ENCODE data around the gene CTCFL.

CTCFL gene

DNA sequence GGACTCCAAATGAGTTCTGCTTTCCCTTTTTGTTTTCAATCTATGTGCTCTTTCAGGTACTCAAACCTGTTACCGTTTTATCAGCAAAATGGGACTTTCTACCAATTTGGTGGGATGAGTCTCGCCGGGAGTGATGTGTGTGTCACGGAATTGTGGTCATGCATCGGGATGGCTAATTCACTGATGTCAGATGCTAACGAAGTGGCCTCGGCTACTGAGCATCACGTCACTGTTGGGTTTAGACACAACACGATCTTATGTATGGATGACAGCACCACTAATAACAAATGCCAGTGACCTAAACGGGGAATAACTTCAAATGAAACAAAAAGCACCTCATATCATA lies 34.3 kb upstream of the CTCFL start:
- Histone ChIP-seq H3K9ac (ENCODE audit: low read length) (no peak overlapping the region), H3K9me3 (ENCODE audit: control insufficient read depth, insufficient read depth, low read depth, low read length) (no peaks in the 10 kb centered on the region), H3K27ac (ENCODE audit: low read depth, low read length) (no peak overlapping the region), H3K4me3 (ENCODE audit: low read depth, low read length) (no peak overlapping the region), H3K4me1 (ENCODE audit: control insufficient read depth, insufficient read depth, low read length) (0 out of 2 replicates have a peak, but pooled peaks cover 5% of the 10 kb centered on the region), H3K27me3 (ENCODE audit: control insufficient read depth, insufficient read depth, low read length) (no peaks in the 10 kb centered on the region; the same call in 1 of the 2 replicates), H3K36me3 (ENCODE audit: control insufficient read depth, insufficient read depth, low read length) (no peaks in the 10 kb centered on the region)

DNA sequence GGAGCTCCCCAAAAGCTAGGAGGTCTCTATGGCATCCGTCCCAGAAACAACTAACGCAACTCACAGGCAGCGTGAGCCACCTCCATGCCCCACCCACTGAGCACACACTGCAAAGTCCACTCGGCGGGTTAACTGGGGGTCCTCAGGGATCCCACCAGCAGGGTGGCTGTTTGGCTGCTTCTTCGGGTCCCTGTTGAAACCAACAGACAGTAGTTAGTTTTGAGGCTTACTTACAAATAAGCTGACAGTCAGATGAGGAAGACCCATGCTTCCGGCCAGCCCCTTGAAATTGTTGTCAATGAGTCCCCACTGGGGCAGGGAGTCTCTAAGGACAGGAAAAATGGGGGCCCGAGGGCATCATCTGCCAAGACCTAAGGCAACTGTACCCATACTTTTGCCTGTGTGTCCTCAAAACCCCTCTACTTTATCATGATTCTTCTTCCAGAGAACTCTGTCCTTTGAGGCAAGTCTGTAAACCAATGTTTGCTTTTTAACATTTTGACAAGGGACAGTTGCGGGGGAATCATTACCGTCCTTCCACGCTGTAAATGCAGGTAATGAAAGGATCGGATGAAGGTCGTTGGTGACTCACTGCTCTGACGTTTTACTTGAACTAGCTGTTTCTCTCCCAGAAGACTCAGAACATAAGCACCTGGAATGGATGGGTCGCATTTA lies 33.8 kb upstream of the CTCFL start:
- Histone ChIP-seq H3K27me3 (ENCODE audit: control insufficient read depth, insufficient read depth, low read length) (no peaks in the 10 kb centered on the region; the same call in 1 of the 2 replicates), H3K9me3 (ENCODE audit: control insufficient read depth, insufficient read depth, low read depth, low read length) (no peaks in the 10 kb centered on the region), H3K27ac (ENCODE audit: low read depth, low read length) (no peak overlapping the region), H3K36me3 (ENCODE audit: control insufficient read depth, insufficient read depth, low read length) (no peaks in the 10 kb centered on the region), H3K4me1 (ENCODE audit: control insufficient read depth, insufficient read depth, low read length) (0 out of 2 replicates have a peak, but pooled peaks cover 10% of the 10 kb centered on the region), H3K4me3 (ENCODE audit: low read depth, low read length) (no peak overlapping the region), H3K9ac (ENCODE audit: low read length) (no peak overlapping the region)

DNA sequence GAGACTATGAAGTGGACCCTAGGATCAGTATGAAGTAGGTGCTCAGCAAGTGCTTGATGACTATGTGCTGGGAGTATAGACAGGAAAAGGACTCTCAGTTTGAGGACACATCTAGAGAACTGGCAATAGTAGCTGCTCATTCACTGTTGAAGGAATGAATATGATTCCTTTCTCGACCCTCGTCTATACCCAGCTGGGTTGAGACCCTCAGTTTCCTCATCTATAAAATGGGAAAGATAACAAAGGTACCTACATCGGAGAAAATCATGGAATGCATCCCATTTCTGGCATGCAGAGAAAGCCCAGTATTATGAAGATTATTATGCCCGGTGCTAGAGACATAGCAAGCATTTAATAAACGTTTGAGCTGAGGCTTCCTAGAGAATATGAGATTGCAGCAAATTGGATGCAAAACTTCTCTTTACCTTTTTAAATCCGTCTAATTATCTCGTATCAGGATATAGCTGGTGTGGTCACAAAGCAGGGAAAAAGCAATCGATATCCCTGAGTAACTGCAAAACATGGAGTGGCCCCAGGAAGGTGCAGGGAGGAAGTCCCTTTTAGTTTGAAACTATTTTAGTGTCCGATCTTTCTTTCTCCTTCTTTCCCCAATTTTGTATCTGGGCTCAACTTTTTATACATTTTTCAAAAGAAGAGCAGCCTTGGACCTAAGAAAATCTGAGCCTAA lies 33.1 kb upstream of the CTCFL start:
- H3K36me3 ChIP-seq (ENCODE audit: control insufficient read depth, insufficient read depth, low read length) = no peaks in the 10 kb centered on the region
- 0 out of 2 replicates have a peak, but pooled peaks cover 12% of the 10 kb centered on the region for H3K4me1 ChIP-seq (ENCODE audit: control insufficient read depth, insufficient read depth, low read length)
- H3K27ac ChIP-seq (ENCODE audit: low read depth, low read length) = no peak overlapping the region
- no peaks in the 10 kb centered on the region for H3K9me3 ChIP-seq (ENCODE audit: control insufficient read depth, insufficient read depth, low read depth, low read length)
- H3K4me3 ChIP-seq (ENCODE audit: low read depth, low read length) = no peak overlapping the region
- H3K27me3 ChIP-seq (ENCODE audit: control insufficient read depth, insufficient read depth, low read length) = no peaks in the 10 kb centered on the region; the same call in 1 of the 2 replicates
- no peak overlapping the region for H3K9ac ChIP-seq (ENCODE audit: low read length)

DNA sequence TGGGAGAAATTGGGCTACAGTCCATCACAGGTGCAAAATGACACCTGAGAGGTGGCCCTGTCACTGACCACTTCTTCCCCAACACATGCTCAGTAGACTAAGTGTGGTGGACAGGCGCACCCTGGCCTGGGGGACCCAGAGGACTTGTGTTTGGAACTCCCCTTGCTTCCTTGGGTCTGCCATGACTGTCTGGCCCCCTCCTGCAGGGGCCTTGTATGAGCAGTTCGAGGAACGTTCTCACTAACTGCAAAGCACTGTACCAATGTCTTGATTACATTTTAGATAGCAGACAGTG lies 32.0 kb upstream of the CTCFL start:
- H3K36me3 ChIP-seq (ENCODE audit: control insufficient read depth, insufficient read depth, low read length) = no peaks in the 10 kb centered on the region
- H3K27me3 ChIP-seq (ENCODE audit: control insufficient read depth, insufficient read depth, low read length) = no peaks in the 10 kb centered on the region; the same call in 1 of the 2 replicates
- no peak overlapping the region for H3K27ac ChIP-seq (ENCODE audit: low read depth, low read length)
- H3K9ac ChIP-seq (ENCODE audit: low read length) = no peak overlapping the region
- 0 out of 2 replicates have a peak, but pooled peaks cover 12% of the 10 kb centered on the region for H3K4me1 ChIP-seq (ENCODE audit: control insufficient read depth, insufficient read depth, low read length)
- H3K4me3 ChIP-seq (ENCODE audit: low read depth, low read length) = no peak overlapping the region
- H3K9me3 ChIP-seq (ENCODE audit: control insufficient read depth, insufficient read depth, low read depth, low read length) = no peaks in the 10 kb centered on the region

DNA sequence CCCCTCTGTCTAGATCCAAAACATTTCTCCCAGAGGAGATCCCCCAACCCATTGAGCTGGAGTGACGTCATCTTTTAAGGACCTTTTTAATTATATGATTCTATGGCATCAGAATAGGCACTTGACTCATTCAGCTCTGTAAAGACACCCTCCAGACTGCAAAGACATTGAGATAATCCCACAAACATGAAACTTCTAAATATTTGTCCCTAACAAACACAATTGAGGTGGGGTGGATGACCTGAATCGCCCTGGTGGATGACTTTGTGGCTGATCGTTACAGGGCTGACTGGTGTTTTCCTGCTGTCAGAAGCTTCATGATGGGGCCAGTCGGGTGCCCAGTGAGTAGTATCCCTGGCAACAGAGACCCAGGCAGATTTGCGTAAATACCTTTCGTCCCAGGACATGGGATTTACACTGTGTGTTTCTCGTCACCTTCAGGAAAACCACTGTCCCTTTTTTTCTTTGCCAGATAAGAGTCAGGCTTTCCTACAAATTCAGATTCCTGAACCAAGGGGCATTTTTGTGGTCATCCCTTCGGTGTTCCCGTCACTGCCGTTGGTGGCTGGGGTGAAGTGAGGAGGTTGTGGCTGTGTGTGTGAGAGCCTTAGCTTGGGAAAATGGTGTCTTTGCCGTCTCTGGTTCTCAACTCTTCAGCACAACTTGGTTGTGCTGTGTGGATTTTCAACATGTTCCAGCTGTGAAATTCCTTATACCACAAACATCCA lies 30.7 kb upstream of the CTCFL start:
- Histone ChIP-seq H3K9ac (ENCODE audit: low read length) (no peak overlapping the region), H3K4me1 (ENCODE audit: control insufficient read depth, insufficient read depth, low read length) (0 out of 2 replicates have a peak, but pooled peaks cover 12% of the 10 kb centered on the region), H3K27ac (ENCODE audit: low read depth, low read length) (no peak overlapping the region), H3K4me3 (ENCODE audit: low read depth, low read length) (no peak overlapping the region), H3K36me3 (ENCODE audit: control insufficient read depth, insufficient read depth, low read length) (no peaks in the 10 kb centered on the region), H3K9me3 (ENCODE audit: control insufficient read depth, insufficient read depth, low read depth, low read length) (no peaks in the 10 kb centered on the region), H3K27me3 (ENCODE audit: control insufficient read depth, insufficient read depth, low read length) (no peaks in the 10 kb centered on the region; the same call in 1 of the 2 replicates)

DNA sequence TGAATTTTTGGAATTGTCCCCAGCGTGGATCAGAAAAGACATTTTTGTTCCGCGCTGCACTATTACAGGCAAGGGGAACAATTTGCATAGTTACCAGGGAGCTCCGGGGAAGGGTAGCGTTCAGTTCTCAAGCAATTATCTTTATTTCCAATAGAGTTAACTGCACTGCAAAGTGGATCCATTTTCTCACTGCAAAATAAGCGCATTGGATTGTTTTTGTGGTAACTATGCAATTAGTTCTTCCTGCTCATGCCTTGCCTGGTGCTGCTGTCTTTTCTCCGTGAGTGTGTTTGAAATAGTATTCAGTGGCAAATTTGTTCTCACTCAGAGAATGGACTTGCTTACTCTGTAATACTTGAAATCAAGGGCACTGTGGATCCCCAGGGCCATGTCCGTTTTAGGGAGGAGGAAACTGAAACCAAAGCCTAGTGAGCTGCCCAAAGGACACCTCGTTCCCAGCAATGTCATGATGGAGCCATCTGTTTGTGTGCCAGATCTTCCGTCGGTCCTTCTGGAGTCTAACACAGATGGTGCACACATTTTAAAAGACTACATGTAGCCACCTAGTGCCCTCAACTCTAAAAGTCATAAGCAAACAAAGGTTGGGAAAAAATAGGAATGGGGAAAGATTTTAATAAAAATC lies 28.6 kb upstream of the CTCFL start:
- H3K4me1 ChIP-seq (ENCODE audit: control insufficient read depth, insufficient read depth, low read length) = 0 out of 2 replicates have a peak, but pooled peaks cover 8% of the 10 kb centered on the region
- no peaks in the 10 kb centered on the region for H3K36me3 ChIP-seq (ENCODE audit: control insufficient read depth, insufficient read depth, low read length)
- no peak overlapping the region for H3K4me3 ChIP-seq (ENCODE audit: low read depth, low read length)
- no peak overlapping the region for H3K27ac ChIP-seq (ENCODE audit: low read depth, low read length)
- H3K27me3 ChIP-seq (ENCODE audit: control insufficient read depth, insufficient read depth, low read length) = no peaks in the 10 kb centered on the region; the same call in 1 of the 2 replicates
- no peaks in the 10 kb centered on the region for H3K9me3 ChIP-seq (ENCODE audit: control insufficient read depth, insufficient read depth, low read depth, low read length)
- H3K9ac ChIP-seq (ENCODE audit: low read length) = no peak overlapping the region

DNA sequence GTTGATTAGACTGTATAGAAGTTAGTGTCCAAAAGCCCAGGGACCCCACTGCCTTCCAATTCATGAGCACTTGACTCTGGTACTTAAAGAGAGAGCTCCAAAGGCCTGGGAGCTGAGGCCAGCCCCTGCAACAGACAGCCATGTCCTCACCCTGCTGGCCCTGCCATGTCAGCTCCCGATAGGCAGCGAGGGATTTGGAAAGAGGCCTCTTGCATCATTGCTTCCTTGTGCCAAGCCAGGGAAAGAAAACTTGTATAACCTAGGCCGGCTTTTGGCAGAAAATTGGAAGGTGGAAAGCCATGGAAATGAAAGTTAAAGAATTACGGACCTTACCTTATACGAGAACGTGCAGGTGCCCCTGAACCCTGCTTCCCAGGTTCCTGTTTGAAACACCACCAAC lies 27.5 kb upstream of the CTCFL start:
- Histone ChIP-seq H3K9me3 (ENCODE audit: control insufficient read depth, insufficient read depth, low read depth, low read length) (no peaks in the 10 kb centered on the region), H3K36me3 (ENCODE audit: control insufficient read depth, insufficient read depth, low read length) (no peaks in the 10 kb centered on the region), H3K27me3 (ENCODE audit: control insufficient read depth, insufficient read depth, low read length) (no peaks in the 10 kb centered on the region; the same call in 1 of the 2 replicates), H3K4me1 (ENCODE audit: control insufficient read depth, insufficient read depth, low read length) (0 out of 2 replicates have a peak, but pooled peaks cover 8% of the 10 kb centered on the region), H3K9ac (ENCODE audit: low read length) (no peak overlapping the region), H3K27ac (ENCODE audit: low read depth, low read length) (no peak overlapping the region), H3K4me3 (ENCODE audit: low read depth, low read length) (no peak overlapping the region)

DNA sequence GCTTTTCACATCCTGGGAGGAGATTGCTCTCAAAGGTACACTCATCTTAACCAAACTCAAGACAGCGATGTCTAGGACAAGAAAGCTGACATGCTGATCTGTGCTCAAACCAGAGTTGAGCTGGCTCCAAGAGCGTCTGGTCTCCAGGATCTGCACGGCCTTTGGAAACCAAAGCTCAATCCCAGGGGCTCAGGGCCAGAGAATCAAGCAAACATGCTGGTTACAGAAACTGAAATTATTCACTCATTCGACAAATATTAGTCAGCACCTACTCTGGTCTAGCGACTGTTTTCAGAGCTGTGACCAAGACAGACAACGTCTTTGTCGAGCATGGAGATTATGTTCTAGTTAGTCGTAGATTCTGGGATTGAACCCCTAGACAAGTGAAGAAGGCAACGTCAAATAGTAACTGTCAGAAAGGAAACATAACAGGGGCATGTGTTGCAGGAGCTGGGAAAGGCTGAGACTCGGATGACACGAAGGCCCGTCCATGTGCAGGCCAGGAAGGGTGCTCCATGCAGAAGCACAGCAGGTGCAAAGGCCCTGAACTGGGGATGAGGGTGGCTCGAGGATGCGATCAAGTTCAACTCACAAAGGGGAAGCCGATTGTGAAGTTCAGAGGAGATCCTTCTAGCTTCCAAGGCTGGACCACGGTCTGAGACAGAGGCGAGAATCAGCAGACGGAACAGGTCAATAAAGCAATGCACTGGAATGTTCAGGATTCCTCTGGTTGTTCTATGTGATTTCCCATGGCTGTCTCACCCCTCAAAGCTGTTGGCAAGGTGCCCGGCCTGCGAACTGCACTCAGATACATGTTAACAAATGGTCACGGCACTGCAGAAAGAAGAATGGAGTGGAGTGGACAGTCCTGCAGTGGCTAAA lies 23.5 kb upstream of the CTCFL start:
- Histone ChIP-seq H3K27me3 (ENCODE audit: control insufficient read depth, insufficient read depth, low read length) (no peaks in the 10 kb centered on the region), H3K4me3 (ENCODE audit: low read depth, low read length) (no peak overlapping the region), H3K9me3 (ENCODE audit: control insufficient read depth, insufficient read depth, low read depth, low read length) (no peaks in the 10 kb centered on the region), H3K27ac (ENCODE audit: low read depth, low read length) (no peak overlapping the region), H3K36me3 (ENCODE audit: control insufficient read depth, insufficient read depth, low read length) (no peaks in the 10 kb centered on the region), H3K9ac (ENCODE audit: low read length) (no peak overlapping the region), H3K4me1 (ENCODE audit: control insufficient read depth, insufficient read depth, low read length) (no peaks in the 10 kb centered on the region)

DNA sequence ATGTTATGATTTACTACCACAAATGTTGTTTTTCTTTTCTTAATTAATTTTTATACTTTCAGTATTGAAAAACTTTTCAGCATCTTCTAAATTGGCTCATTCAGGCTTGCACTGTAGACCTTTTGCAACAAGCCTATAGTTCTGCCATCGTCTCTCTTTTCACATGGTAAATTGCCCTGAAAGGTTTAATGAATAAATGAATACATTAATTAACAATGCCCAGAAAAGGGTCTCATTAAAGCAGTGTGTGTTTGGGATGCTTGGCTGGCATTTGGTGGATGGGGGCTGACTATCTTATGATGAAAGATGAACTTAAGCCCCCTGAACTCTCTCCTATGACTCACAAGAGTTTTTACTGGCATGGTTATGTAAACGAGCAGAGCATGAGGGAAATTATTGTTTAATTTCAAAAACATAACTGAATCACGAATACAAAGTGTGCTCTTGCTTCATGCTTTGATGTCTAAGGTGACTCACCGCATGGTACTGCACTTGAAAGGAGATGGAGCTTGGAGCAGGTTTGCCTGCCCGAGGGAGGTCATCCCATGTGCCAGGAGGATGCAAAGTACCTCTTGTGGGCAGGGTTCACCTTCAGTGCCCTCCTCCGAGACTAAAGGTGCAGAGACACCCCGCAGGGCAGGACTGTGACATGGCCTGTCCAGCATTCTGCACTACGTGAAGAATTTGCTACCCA lies 22.2 kb upstream of the CTCFL start:
- Histone ChIP-seq H3K9me3 (ENCODE audit: control insufficient read depth, insufficient read depth, low read depth, low read length) (no peaks in the 10 kb centered on the region), H3K4me1 (ENCODE audit: control insufficient read depth, insufficient read depth, low read length) (no peaks in the 10 kb centered on the region), H3K27ac (ENCODE audit: low read depth, low read length) (no peak overlapping the region), H3K9ac (ENCODE audit: low read length) (no peak overlapping the region), H3K4me3 (ENCODE audit: low read depth, low read length) (no peak overlapping the region), H3K27me3 (ENCODE audit: control insufficient read depth, insufficient read depth, low read length) (no peaks in the 10 kb centered on the region), H3K36me3 (ENCODE audit: control insufficient read depth, insufficient read depth, low read length) (no peaks in the 10 kb centered on the region)

Data from HUES6 (cell line).